KOPT-K1 (cell line): Measurements from ENCODE around the gene TMEM120B.
"Not testable (repeated sequence)": the region's sequence is repeated elsewhere in the genome, so short reads cannot be mapped to it uniquely, and the experiment has no call there.

ENCODE experiments used
- H3K27ac ChIP-seq: fragments of 200-600 bp; sonication (generic); 2 replicates; pipeline ENCODE4 v1.5.1; 2016; ENCODE audit warnings: antibody characterized with exemption, mild to moderate bottlenecking, low read depth, low read length; ENCODE audit not compliant: poor library complexity, severe bottlenecking
- H3K36me3 ChIP-seq: fragments of 200-600 bp; sonication (generic); 2 replicates; pipeline ENCODE4 v1.5.1; 2017; ENCODE audit warnings: antibody characterized with exemption, mild to moderate bottlenecking, low read length, moderate library complexity; ENCODE audit not compliant: insufficient read depth
- H3K9me3 ChIP-seq: fragments of 200-600 bp; sonication (generic); 2 replicates; pipeline ENCODE4 v1.5.1; 2017; ENCODE audit warnings: antibody characterized with exemption, low read length, mild to moderate bottlenecking; ENCODE audit not compliant: insufficient read depth, poor library complexity, severe bottlenecking

Gene TMEM120B

DNA sequence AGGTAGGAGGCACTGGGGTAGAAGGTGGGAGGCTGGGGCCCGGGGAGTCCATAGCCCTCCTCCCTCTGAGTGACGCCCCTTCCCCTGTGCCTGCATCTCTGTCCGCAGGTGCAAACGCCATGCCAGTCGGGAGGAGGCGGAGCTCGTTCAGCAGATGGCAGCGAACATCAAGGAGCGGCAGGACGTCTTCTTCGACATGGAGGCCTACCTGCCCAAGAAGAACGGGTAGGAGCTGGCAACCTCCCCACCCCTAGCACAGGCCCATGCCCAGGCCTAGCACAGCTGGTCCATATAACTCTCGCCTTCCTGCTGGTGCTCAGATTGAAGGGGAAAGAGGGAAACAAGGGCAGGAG lies 35.6 kb downstream of the TMEM120B start:
- H3K36me3 ChIP-seq, result peaks cover 42% of the 10 kb centered on the region; the same call in 1 of the 2 replicates
- H3K27ac ChIP-seq, result no peak overlapping the region
- H3K9me3 ChIP-seq, result no peaks in the 10 kb centered on the region

DNA sequence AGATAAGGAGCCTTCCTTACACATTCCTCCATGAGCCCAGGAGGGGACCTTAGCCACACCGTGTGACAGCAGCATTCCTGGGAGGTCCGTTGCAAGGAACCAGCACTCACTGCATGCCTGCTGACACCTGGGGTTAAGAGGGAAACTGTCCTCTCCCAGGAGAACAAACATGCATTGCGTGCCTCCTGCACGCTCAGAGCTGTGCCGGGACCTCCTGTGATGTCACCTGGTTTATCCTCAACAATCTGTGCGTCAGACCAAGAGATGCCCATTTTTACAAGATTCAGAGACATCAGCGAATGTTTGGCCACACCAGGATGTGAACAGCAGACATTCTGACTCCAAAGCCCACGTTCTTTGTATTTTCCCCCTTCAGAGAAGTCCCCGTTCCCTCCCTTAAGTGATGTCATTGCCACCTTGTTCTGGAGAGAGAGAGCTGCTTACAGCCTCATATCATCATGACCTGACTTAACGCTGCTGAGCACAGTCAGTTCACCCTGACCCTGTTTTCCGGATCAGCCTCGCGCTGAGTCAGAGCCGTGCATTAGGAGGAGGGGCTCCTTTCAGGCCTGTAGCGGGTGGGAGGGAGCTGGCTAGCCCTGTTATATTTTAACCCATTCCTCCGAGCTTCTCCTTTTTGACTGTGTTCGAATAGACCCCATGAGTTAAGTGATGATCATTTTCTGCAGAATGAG lies 36.2 kb downstream of the TMEM120B start:
- H3K36me3 ChIP-seq, result peaks cover 40% of the 10 kb centered on the region; the same call in 1 of the 2 replicates
- no peak overlapping the region for H3K27ac ChIP-seq
- no peaks in the 10 kb centered on the region for H3K9me3 ChIP-seq

DNA sequence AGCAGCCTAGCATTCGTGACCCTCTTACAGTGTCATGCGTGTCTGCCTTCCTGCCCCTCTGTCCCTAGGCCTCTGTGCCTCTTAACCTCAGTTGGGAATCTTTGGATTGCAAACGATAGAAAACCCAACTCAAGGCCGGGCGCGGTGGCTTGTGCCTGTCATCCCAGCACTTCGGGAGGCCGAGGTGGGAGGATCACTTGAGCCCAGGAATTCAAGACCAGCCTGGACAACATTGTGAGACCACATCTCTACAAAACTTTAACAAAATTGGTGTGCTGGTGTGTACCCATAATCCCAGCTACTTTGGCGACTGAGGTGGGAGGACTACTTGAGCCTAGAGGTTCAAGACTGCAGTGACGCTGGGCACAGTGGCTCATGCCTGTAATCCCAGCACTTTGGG lies 36.7 kb downstream of the TMEM120B start:
- H3K27ac ChIP-seq, result no peak overlapping the region
- H3K36me3 ChIP-seq, result peaks cover 34% of the 10 kb centered on the region; the same call in 1 of the 2 replicates
- H3K9me3 ChIP-seq, result no peaks in the 10 kb centered on the region

DNA sequence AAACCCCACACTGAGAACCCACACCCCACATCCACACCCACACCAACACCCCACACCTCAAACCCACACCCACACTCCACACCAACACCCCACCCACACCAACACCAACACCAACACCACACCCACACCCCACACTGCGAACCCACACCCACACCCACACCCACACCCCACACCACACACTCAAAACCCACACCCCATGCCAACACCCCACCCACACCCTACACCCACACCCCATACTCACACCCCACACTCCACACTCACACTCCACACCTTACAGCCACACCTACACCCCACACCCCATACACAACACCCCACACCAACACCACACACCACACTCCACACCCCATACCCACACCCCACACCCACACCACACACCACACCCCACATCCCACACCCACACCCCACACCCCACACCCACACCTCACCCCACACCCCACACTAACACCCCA lies 38.0 kb downstream of the TMEM120B start:
- H3K27ac ChIP-seq, result no peak overlapping the region
- no peaks in the 10 kb centered on the region for H3K9me3 ChIP-seq
- peaks cover 26% of the 10 kb centered on the region; the same call in 1 of the 2 replicates for H3K36me3 ChIP-seq

DNA sequence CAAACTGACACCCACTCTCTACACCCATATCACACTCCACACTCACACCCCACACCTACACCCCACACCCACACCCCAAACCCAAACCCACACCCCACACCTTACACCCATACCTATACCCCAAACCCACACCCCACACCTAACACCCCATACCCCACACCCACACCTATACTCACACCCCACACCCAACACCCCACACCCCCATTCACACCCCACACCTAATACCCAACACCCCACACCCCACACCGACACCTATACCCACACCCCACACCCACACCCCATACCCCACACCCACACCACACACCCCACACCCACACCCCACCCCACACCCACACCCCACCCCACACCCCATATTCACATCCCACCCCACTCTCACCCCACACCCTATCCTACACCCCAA lies 38.5 kb downstream of the TMEM120B start:
- Histone ChIP-seq H3K36me3 (peaks cover 26% of the 10 kb centered on the region; the same call in 1 of the 2 replicates), H3K27ac (no peak overlapping the region), H3K9me3 (no peaks in the 10 kb centered on the region)

DNA sequence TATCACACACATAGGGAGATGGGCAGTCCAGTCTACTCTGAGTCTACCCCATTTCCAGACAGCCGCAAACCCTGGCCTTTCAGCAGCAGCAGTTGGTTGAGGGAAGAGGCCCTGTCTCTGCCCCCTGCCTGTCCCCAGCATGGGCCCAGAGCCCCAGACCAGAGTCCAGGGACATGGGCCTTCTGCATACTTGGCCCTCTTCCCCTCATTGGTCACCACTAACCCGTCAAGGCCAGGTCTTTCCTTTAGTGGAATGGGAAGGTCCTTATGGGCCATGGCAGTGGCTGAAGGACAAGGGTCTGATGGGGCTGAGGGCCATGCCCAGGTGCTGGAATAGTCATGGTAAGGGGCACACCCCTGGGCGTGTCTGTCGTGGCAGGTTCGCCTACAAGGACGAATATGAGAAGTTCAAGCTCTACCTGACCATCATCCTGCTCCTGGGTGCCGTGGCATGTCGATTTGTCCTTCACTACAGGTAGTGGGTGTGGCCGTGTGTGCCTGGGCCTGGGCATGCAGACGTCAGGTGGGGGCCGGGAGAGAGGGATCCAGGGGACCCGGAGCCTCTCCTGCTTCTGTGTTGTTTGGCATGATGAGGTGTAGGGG lies 39.3 kb downstream of the TMEM120B start:
- Histone ChIP-seq H3K36me3 (peaks cover 26% of the 10 kb centered on the region; the same call in 1 of the 2 replicates), H3K27ac (no peak overlapping the region), H3K9me3 (no peaks in the 10 kb centered on the region)

DNA sequence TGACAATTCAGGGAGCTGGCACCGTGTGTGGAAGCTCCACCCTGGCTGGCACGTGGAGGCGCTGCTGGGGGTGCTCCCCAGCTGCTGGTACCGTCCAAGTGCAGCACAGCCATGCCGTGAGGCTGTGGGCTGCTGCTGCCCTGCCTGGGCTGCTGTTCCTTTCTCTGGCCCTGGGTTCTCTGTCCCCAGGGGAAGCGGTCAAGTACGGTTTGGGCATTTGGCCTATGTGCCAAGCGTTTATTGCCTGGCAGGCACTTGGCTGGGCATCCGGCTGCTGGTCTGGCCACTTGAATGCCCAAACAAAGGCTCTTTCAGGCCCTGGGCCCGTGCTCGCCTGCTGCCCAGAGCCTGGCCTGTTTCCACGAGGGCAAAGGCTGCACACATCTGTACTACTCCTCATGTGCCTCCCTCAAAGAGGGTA lies 41.3 kb downstream of the TMEM120B start:
- peak overlapping the region; percentile 9 for H3K27ac ChIP-seq
- H3K9me3 ChIP-seq, result no peaks in the 10 kb centered on the region
- peaks cover 26% of the 10 kb centered on the region; the same call in 1 of the 2 replicates for H3K36me3 ChIP-seq

DNA sequence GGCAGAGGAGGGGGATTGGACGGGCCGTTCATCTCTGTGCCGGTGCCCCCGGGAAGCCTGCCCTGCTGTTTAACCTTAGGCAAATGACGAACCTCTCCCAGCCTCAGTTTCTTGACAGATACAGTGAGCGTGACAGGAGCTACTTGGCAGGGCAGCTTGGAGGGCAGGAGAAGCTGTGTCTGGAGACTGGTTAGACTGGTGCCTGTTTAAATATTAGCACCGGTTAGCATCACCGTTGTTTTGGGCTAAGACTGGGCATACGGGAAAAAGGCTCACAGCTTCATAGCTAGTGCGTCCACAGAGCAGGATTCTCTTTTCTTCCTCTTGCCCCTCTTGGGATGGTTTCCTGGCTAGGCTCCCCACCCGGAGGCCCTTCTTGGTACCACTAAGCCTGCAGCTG lies 42.3 kb downstream of the TMEM120B start:
- Histone ChIP-seq H3K27ac (peak overlapping the region; percentile 79), H3K36me3 (peaks cover 21% of the 10 kb centered on the region; the same call in 1 of the 2 replicates), H3K9me3 (no peaks in the 10 kb centered on the region)

DNA sequence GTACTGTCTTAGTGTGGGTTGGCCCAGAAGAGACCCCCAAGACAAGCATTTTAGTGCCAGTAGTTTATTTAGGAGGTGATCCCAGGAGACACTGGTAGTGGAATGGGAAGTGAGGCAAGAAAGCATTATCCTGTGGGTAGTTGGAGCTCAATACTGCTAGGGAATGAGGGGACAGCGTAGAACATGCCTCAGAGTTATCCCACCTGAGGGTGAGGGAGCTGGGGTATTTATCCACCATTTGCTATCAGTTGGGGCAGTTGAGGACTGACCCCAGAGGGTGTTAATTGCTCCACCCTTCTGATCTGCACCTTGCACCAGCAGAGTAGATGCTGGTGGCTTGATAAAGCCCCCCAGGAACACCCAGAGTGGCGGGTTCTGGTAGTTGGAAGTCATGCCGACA lies 43.0 kb downstream of the TMEM120B start:
- Histone ChIP-seq H3K9me3 (no peaks in the 10 kb centered on the region), H3K27ac (peak overlapping the region; percentile 79), H3K36me3 (peaks cover 13% of the 10 kb centered on the region; the same call in 1 of the 2 replicates)

DNA sequence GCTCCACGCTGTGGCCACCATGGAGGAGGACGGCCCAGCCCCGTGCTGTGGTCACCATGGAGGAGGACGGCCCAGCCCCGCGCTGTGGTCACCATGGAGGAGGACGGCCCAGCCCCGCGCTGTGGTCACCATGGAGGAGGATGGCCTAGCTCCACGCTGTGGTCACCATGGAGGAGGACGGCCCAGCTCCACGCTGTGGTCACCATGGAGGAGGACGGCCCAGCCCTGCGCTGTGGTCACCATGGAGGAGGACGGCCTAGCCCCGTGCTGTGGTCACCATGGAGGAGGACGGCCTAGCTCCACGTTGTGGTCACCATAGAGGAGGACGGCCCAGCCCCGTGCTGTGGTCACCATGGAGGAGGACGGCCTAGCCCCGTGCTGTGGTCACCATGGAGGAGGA lies 46.0 kb downstream of the TMEM120B start:
- H3K9me3 ChIP-seq, H3K36me3 ChIP-seq, H3K27ac ChIP-seq: not testable (repeated sequence)

DNA sequence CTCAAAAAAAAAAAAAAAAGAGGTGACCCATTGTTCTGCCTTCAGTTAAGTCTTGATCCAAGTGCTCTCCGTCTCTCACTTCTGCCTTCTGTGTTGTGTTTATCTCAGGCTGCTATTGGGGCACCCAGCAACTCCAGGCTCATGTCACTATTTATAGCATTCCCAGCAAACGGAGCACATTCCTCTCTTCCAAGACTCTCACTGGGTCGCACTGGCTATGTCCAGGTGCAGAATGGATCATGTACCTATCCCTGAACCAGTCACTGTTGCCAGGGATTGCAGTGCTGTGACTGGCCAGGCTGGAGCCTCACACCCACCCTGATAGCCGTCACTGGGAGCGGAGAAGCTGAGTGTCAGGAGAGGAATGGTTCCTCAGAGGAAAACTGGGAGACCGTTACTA lies 49.7 kb downstream of the TMEM120B start:
- H3K9me3 ChIP-seq, result no peaks in the 10 kb centered on the region
- peaks cover 9% of the 10 kb centered on the region; the same call in 1 of the 2 replicates for H3K36me3 ChIP-seq
- H3K27ac ChIP-seq, result no peak overlapping the region

DNA sequence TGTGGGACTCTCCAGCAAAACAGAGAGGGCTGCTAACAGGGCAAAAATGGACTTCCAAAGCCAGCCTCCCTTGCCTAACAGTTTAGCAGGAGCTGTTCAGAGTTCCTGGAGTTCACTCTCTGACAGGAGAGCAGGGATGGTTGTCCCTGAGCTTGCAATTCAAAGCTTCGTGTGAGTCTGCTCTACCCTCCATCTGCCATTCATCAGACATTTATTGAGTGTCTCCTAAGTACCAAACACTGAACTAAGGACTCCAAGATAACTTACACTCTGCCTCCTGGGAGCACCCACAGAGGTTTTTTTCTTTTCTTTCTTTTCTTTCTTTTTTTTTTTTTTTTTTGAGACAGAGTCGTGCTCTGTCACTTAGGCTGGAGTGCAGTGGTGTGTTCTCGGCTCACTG lies 52.3 kb downstream of the TMEM120B start:
- Histone ChIP-seq H3K9me3 (no peaks in the 10 kb centered on the region), H3K27ac (no peak overlapping the region)

DNA sequence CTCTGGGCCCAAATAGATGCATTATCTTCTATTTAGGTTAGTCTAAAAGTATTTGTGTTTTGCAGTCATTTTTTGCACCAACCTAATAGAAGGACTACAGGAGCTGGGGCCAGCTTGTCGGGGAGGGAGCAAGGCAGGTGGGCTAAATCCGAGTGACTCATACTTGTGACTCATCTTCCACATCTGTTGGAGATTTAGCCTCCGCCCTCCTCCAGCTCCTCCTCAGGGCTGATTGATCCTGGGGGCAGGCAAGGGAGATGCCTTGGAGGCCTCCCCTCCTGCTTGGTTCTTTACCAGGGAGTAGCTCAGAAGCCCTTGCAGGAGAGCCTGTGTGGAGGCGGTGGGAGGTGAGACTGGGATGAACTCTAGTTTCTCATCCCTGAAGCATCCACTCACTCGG lies 53.0 kb downstream of the TMEM120B start:
- Histone ChIP-seq H3K36me3 (peaks cover 9% of the 10 kb centered on the region; the same call in 1 of the 2 replicates), H3K27ac (no peak overlapping the region)

More for the DNA sequence above, 52.3 kb downstream of the TMEM120B start:
- H3K36me3 ChIP-seq, result peaks cover 9% of the 10 kb centered on the region; the same call in 1 of the 2 replicates

DNA sequence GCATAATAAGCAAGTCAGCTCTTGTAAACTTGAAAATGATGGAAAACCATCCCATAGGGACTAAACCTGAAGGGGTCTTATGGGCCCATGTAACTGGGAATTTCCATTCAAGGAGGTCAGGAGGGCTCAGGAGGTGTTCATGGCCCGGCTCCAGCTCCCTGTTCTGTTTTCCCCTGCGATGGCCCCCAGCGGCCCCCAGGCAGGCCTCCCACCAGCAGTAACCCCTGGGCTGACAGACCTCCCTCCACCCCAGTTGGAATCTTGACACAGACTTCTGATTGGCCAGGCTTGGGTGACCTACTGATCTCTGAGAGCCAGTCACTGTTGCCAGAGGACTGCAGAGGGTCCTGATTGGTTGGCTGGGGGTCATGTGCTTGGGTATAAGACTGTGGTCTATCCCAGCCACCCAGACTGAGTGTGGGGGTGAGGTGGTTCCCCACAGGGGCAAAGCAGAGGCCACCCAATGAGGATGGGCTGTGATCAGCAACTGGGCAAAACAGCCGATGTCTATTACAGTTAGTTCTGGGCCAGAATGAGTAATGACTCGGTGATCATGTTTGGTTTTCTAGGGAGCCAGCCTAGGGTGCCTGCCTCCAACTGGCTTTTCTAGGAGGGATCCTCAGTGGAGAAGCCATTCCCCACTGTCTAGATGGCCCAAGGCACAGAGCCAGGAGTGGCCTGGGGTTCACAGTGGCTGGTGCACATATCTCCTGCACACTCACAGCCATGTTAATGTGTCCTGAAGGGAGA lies 53.9 kb downstream of the TMEM120B start:
- Histone ChIP-seq H3K36me3 (peaks cover 9% of the 10 kb centered on the region; the same call in 1 of the 2 replicates), H3K27ac (no peak overlapping the region), H3K9me3 (no peaks in the 10 kb centered on the region)

More for the DNA sequence above, 53.0 kb downstream of the TMEM120B start:
- no peaks in the 10 kb centered on the region for H3K9me3 ChIP-seq

DNA sequence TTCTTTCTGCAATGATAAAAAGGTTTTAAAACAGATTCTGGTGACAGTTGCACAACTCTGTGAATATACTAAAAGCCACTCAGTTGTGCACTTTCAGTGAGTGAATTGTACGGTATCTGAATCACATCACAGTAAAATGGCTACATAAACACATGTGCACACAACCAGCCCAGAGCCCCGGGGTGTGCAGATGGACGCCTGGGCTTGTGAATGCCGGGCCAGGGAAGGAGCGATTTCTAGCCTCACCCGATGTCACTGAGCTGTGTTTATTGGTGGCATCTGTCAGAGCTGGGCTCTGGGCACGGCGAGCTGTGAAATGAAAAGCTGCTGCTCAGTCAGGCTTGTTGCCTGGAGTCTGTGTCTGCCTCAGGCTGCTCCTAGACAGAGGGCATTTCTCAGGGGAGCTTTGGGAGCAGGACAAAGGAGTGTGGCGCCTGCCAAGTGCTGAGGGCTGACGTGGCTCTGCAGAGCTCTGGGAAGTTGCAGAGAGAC lies 55.0 kb downstream of the TMEM120B start:
- H3K27ac ChIP-seq, result no peak overlapping the region
- H3K9me3 ChIP-seq, result no peaks in the 10 kb centered on the region
- peaks cover 5% of the 10 kb centered on the region; the same call in 1 of the 2 replicates for H3K36me3 ChIP-seq
